Smooth muscle cell (in vitro differentiated cells): ENCODE measurements around the gene TOP3B. TPM values are rescaled to one million over a fixed set of nuclear protein-coding genes. Genes with fewer than 3 reads are reported as not detected.

Experiments used
- DNase-seq: peaks from one replicate; lab custom pipeline; 2025; ENCODE audit not compliant: unreplicated experiment; lab: John Stamatoyannopoulos, UW
- H2AFZ ChIP-seq: fragments of 200-600 bp; sonication (generic); 2 replicates; pipeline ENCODE4 v1.6.0; 2016; ENCODE audit warnings: antibody characterized with exemption, low read depth, mild to moderate bottlenecking
- H3F3A ChIP-seq: fragments of 200-600 bp; sonication (generic); 2 replicates; pipeline ENCODE4 v1.6.0; 2017; ENCODE audit warnings: antibody characterized with exemption, low read depth
- H3K27ac ChIP-seq: fragments of 200-600 bp; sonication (generic); 2 replicates; pipeline ENCODE4 v1.5.1; 2016; ENCODE audit warnings: low read depth, mild to moderate bottlenecking
- H3K27me3 ChIP-seq: fragments of 200-600 bp; sonication (generic); 2 replicates; pipeline ENCODE4 v1.6.1; 2016; ENCODE audit warnings: low read depth, mild to moderate bottlenecking
- H3K36me3 ChIP-seq: fragments of 200-600 bp; sonication (generic); 2 replicates; pipeline ENCODE4 v1.5.1; 2016; ENCODE audit warnings: low read depth
- H3K4me1 ChIP-seq: fragments of 200-600 bp; sonication (generic); 2 replicates; pipeline ENCODE4 v1.5.1; 2016; ENCODE audit warnings: low read depth
- H3K4me2 ChIP-seq: fragments of 200-600 bp; sonication (generic); 2 replicates; pipeline ENCODE4 v1.6.0; 2016; ENCODE audit warnings: mild to moderate bottlenecking
- H3K4me3 ChIP-seq: fragments of 200-600 bp; sonication (generic); 2 replicates; pipeline ENCODE4 v1.5.1; 2016; ENCODE audit warnings: mild to moderate bottlenecking
- H3K79me2 ChIP-seq: fragments of 200-600 bp; sonication (generic); 2 replicates; pipeline ENCODE4 v1.6.0; 2016; ENCODE audit warnings: low read depth, mild to moderate bottlenecking
- H3K9ac ChIP-seq: fragments of 200-600 bp; sonication (generic); 2 replicates; pipeline ENCODE4 v1.6.0; 2016; ENCODE audit warnings: low read depth
- H3K9me3 ChIP-seq: fragments of 200-600 bp; sonication (generic); replicated peaks from 2 replicates; pipeline ENCODE4 v1.5.1; 2016; ENCODE audit warnings: low read depth
- H4K20me1 ChIP-seq: fragments of 200-600 bp; sonication (generic); 2 replicates; pipeline ENCODE4 v1.6.0; 2016; ENCODE audit warnings: low read depth
- CTCF ChIP-seq: fragments of 200-600 bp; sonication (generic); IDR thresholded peaks from 2 replicates; pipeline ENCODE4 v1.5.1; 2017; ENCODE audit warnings: borderline replicate concordance, mild to moderate bottlenecking, antibody characterized with exemption; ENCODE audit not compliant: insufficient read depth, poor library complexity, severe bottlenecking
- WGBS: methylation state at CpG from one replicate; pipeline ENCODE4 v1.1.7; 2016; ENCODE audit warnings: low lambda C conversion rate; 5-methylcytosine and 5-hydroxymethylcytosine counted together
- polyA plus RNA-seq: library from polyadenylated mRNA; unstranded; fragments of >200 nt; fragmentation: Nextera tagmentation; extraction: Ambion mirVana; gene quantifications from 2 replicates; pipeline ENCODE4 v1.2.1, GENCODE V29; 2016
- total RNA-seq: library from RNA; depleted of rRNA; stranded (reverse); fragments of >200 nt; gene quantifications from 2 replicates; pipeline ENCODE4 v1.2.3, GENCODE V29; 2014

TOP3B gene
- total and polyA plus RNA-seq, 2 experiments from 2014 or later = 15.2 to 17.6 TPM

- DNase-seq = no peak
- WGBS = 91% methylated on average over 16 of the region's 16 CpGs
- H3K4me1 ChIP-seq = peaks cover 14% of the 10 kb centered on the region
- no peaks in the 10 kb centered on the region for H3K9me3 ChIP-seq
- no peak for TF ChIP-seq CTCF
- H3K79me2 ChIP-seq = no peaks in the 10 kb centered on the region
- no peaks in the 10 kb centered on the region for H3K27me3 ChIP-seq
- H2AFZ ChIP-seq = no peak overlapping the region
- H3K4me2 ChIP-seq = no peak overlapping the region
- H3F3A ChIP-seq = no peaks in the 10 kb centered on the region
- H3K9ac ChIP-seq = no peak overlapping the region
- H3K4me3 ChIP-seq = no peak overlapping the region
- H4K20me1 ChIP-seq = no peaks in the 10 kb centered on the region
- H3K27ac ChIP-seq = no peak overlapping the region
- no peaks in the 10 kb centered on the region for H3K36me3 ChIP-seq
These were observed 62.0 kb downstream of the TOP3B start for GRCh38 chr22:21920341-21921183.

GRCh38 chr22:21919526-21920307, 62.9 kb downstream of the TOP3B start:
- H3K79me2 ChIP-seq = no peaks in the 10 kb centered on the region
- H3K9ac ChIP-seq = no peak overlapping the region
- peaks cover 14% of the 10 kb centered on the region for H3K4me1 ChIP-seq
- H3K4me3 ChIP-seq = no peak overlapping the region
- DNase-seq = no peak
- no peak for TF ChIP-seq CTCF
- no peaks in the 10 kb centered on the region for H3K27me3 ChIP-seq
- no peak overlapping the region for H2AFZ ChIP-seq
- no peak overlapping the region for H3K27ac ChIP-seq
- H3K4me2 ChIP-seq = no peak overlapping the region
- no peaks in the 10 kb centered on the region for H3K36me3 ChIP-seq
- H3F3A ChIP-seq = no peaks in the 10 kb centered on the region
- 88% methylated on average over 18 of the region's 20 CpGs for WGBS
- no peaks in the 10 kb centered on the region for H4K20me1 ChIP-seq
- no peaks in the 10 kb centered on the region for H3K9me3 ChIP-seq

- H3K27ac ChIP-seq = no peak overlapping the region
- no peak for DNase-seq
These were observed 64.0 kb downstream of the TOP3B start for GRCh38 chr22:21918466-21919185.

More at GRCh38 chr22:21918466-21919185, 64.0 kb downstream of the TOP3B start:
- H3K9me3 ChIP-seq = no peaks in the 10 kb centered on the region
- no peaks in the 10 kb centered on the region for H4K20me1 ChIP-seq
- H3K36me3 ChIP-seq = no peaks in the 10 kb centered on the region
- H2AFZ ChIP-seq = no peak overlapping the region
- no peak overlapping the region for H3K9ac ChIP-seq
- no peaks in the 10 kb centered on the region for H3K27me3 ChIP-seq
- TF ChIP-seq CTCF = no peak
- H3F3A ChIP-seq = no peaks in the 10 kb centered on the region
- H3K4me1 ChIP-seq = peaks cover 14% of the 10 kb centered on the region
- no peak overlapping the region for H3K4me3 ChIP-seq
- H3K79me2 ChIP-seq = no peaks in the 10 kb centered on the region
- H3K4me2 ChIP-seq = no peak overlapping the region
- WGBS = 97% methylated on average over 12 of the region's 12 CpGs
